Heart left ventricle (tissue), 16 donors: ENCODE data around the gene DYNC1H1. TPM values are rescaled to one million over a fixed set of nuclear protein-coding genes. Genes with fewer than 3 reads are reported as not detected.

Experiments used
- ATAC-seq, 4 donors: fragments of 200-7000 bp; cut with Tn5 transposase; one replicate each; pipeline ENCODE4 v1.9.1; 2020 to 2022; ENCODE audit warnings: moderate library complexity in 4 of 4, mild to moderate bottlenecking in 3 of 4, moderate number of reproducible peaks in 1 of 4
- DNase-seq, 5 donors: peaks; one replicate each; pipeline ENCODE4 v3.0.0-alpha.2; 2020
- H3K27ac ChIP-seq, 12 donors: fragments of 200-600 bp; sonication (generic) in 4 of 12; one replicate each; pipeline versions ENCODE4 v1.5.0 to v1.8.0; 2016 to 2022; ENCODE audit warnings: mild to moderate bottlenecking in 2 of 12
- H3K27me3 ChIP-seq, 9 donors: fragments of 200-600 bp; sonication (generic) in 2 of 9; one replicate each; pipeline versions ENCODE4 v1.5.1 to v1.8.0; 2016 to 2022; ENCODE audit warnings: mild to moderate bottlenecking in 3 of 9
- H3K36me3 ChIP-seq, 9 donors: fragments of 200-600 bp; sonication (generic) in 2 of 9; one replicate each; pipeline versions ENCODE4 v1.5.0 to v1.8.0; 2018 to 2022; ENCODE audit warnings: mild to moderate bottlenecking in 2 of 9
- H3K4me1 ChIP-seq, 12 donors: fragments of 200-600 bp; sonication (generic) in 4 of 12; one replicate each; pipeline versions ENCODE4 v1.5.0 to v1.8.0; 2016 to 2022; ENCODE audit warnings: mild to moderate bottlenecking in 3 of 12
- H3K4me3 ChIP-seq, 12 donors: fragments of 200-600 bp; sonication (generic) in 4 of 12; one replicate each; pipeline versions ENCODE4 v1.5.0 to v1.8.0; 2017 to 2022; ENCODE audit warnings: mild to moderate bottlenecking in 9 of 12, moderate library complexity in 4 of 12
- H3K9me3 ChIP-seq, 12 donors: fragments of 200-600 bp; sonication (generic) in 4 of 12; one replicate each; pipeline versions ENCODE4 v1.5.0 to v1.8.0; 2016 to 2022; ENCODE audit warnings: mild to moderate bottlenecking in 1 of 12
- CTCF ChIP-seq, 12 donors: fragments of 200-600 bp; sonication (generic) in 4 of 12; IDR thresholded peaks; one replicate each; pipeline versions ENCODE4 v1.5.0 to v1.8.0; 2018 to 2022; ENCODE audit warnings: antibody characterized with exemption in 12 of 12, mild to moderate bottlenecking in 5 of 12
- POLR2A ChIP-seq, 2 donors: fragments of 450-650 bp; IDR thresholded peaks; one replicate each; pipeline ENCODE4 v1.6.1; 2017; ENCODE audit warnings: antibody characterized with exemption in 2 of 2, mild to moderate bottlenecking in 2 of 2, moderate library complexity in 2 of 2
- WGBS, 4 donors: extraction: QIAGEN DNeasy Blood & Tissue Kit in 2 of 4; methylation state at CpG; one replicate each; pipeline versions ENCODE4 v1.1.5 to v1.1.7; 2013 to 2018; 5-methylcytosine and 5-hydroxymethylcytosine counted together
- intact Hi-C, 10 donors: fragments of 100-400 bp; cut with DNase I; formaldehyde crosslinking; loops; one replicate each; pipeline versions ENCODE4 v1.11.1 to v1.14.2; 2022
- polyA plus RNA-seq, 2 donors: library from polyadenylated mRNA; stranded (reverse); fragments of 200-250 nt; gene quantifications; one replicate each; pipeline ENCODE4 v1.2.3, GENCODE V29; 2013
- total RNA-seq, 9 donors: library from RNA; depleted of rRNA in 2 of 9; stranded (reverse); fragments of >200 nt in 2 of 9; fragmentation: NEBNext Ultra II Directional in 3 of 9; extraction: Animal tissue kit (Norgen Biotek cat#: 25700) in 3 of 9; gene quantifications; one replicate each; pipeline versions ENCODE4 v1.1.0 to v1.2.4, GENCODE V29; 2016 to 2023
- donor health status: ischemic (EF 13 %, LVEDD 7.1; RV severe dilation, severe dysfunction).
- donor health status: healthy with polysubstance abuse.
- donor health status: DM: no; HTN: yes; CAD: no.
- donor health status: DM: no; HTN: no; CAD: no.
- donor health status: ischemic (EF 25% LVEDD 6.9; RV normal size, moderate dysfunction).
- donor health status: ischemic (EF 25% LVEDD 5.7; RV mildly dilated, moderate dysfunction).
- donor health status: healthy.
- donor health status: DM: yes; HTN: yes; CAD: no.
- donor health status: ischemic (EF 35%, LVEDD 5.7; RV mildly dilated, moderate dysfunction).
- donor health status: nonischemic (EF 11% LVEDD 7.7; RV severe dilation, severe dysfunction).
- donor health status: DM: yes; HTN: yes; CAD: no.
- donor health status: PGD.
- donor health status: ischemic (EF 29% LVEDD 5.4; RV normal size, mild dysfunction).
- donor health status: nonischemic (EF 23%, LVEDD 6.1; RV moderate dilation, normal function).

Gene DYNC1H1
- total and polyA plus RNA-seq, 11 donors = 164 to 942 (median 553) TPM

- no peak for TF ChIP-seq CTCF (IDR thresholded peaks at IDR 0.05)
- TF ChIP-seq POLR2A (IDR thresholded peaks at IDR 0.05) = no peak
- Histone ChIP-seq H3K4me1 (peaks cover 0 to 34% (median 11%) of the 10 kb centered on the region in 12 donors), H3K9me3 (no peaks in the 10 kb centered on the region), H3K4me3 (no peak overlapping the region), H3K27ac (no peak overlapping the region), H3K36me3 (peaks cover 3 to 100% (median 91%) of the 10 kb centered on the region in 9 donors), H3K27me3 (no peaks in the 10 kb centered on the region)
- WGBS, 4 donors = 86 to 92% (median 90%) methylated on average over 27 to 33 of the region's 33 CpGs
- ATAC-seq (no peak), DNase-seq (no peak)
- intact Hi-C loops = loop anchor here in 9 of 10 donors (5.0 to 10.0 kb wide), 7 partner anchors 47 to 341 kb away; partner anchors contain the start of gene ZNF839 (in 2 of the 9)
Measured at GRCh38 chr14:102047808-102048540, 83.6 kb downstream of the DYNC1H1 start.

GRCh38 chr14:102049258-102050025, 85.1 kb downstream of the DYNC1H1 start:
- Histone ChIP-seq H3K27me3 (no peaks in the 10 kb centered on the region), H3K4me1 (peaks cover 0 to 23% (median 7%) of the 10 kb centered on the region in 12 donors), H3K4me3 (no peak overlapping the region), H3K9me3 (no peaks in the 10 kb centered on the region), H3K36me3 (peaks cover 3 to 94% (median 87%) of the 10 kb centered on the region in 9 donors), H3K27ac (no peak overlapping the region)
- DNase-seq (no peak), ATAC-seq (no peak)
- intact Hi-C loops = loop anchor here in 9 of 10 donors (5.0 to 10.0 kb wide), 7 partner anchors 45 to 342 kb away; partner anchors contain the start of gene ZNF839 (in 2 of the 9)
- WGBS, 4 donors = 81 to 86% (median 85%) methylated on average over 19 to 25 of the region's 25 CpGs
- TF ChIP-seq POLR2A (IDR thresholded peaks at IDR 0.05) (no peak), CTCF (IDR thresholded peaks at IDR 0.05) (no peak)

- Histone ChIP-seq H3K9me3 (no peaks in the 10 kb centered on the region), H3K36me3 (peaks cover 3 to 88% (median 82%) of the 10 kb centered on the region in 9 donors), H3K27ac (no peak overlapping the region), H3K4me3 (no peak overlapping the region), H3K27me3 (no peaks in the 10 kb centered on the region), H3K4me1 (peaks cover 0 to 18% (median 6%) of the 10 kb centered on the region in 12 donors)
- ATAC-seq (no peak), DNase-seq (no peak)
- intact Hi-C loops = no loop called here
- TF ChIP-seq POLR2A (IDR thresholded peaks at IDR 0.05) = no peak
- no peak for TF ChIP-seq CTCF (IDR thresholded peaks at IDR 0.05)
- WGBS, 4 donors = 85 to 94% (median 88%) methylated on average over 11 to 12 of the region's 12 CpGs
Measured at GRCh38 chr14:102050026-102050405, 85.6 kb downstream of the DYNC1H1 start.

DNA sequence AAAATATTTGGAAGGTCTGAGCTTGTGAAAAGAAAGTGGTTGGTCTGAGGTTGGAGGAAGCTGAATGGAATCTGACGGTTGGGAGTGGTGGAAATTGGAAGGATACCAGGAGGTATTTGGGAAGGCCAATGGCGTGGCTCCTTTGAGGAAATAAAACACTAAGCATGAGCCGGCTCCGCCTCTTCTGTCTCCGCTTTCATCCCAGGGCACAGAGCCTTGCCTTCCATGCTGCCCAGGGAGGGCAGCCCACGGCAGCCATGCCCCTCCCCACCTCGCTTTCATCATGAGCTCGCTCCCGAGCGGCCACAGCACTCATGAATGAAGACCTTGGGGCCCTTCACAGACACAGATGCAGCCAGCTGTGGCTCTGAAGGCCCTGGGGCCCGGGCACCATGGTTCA, 86.3 kb downstream of the DYNC1H1 start:
- Histone ChIP-seq H3K4me3 (no peak overlapping the region), H3K4me1 (peaks cover 0 to 14% (median 6%) of the 10 kb centered on the region in 12 donors), H3K27ac (no peak overlapping the region), H3K36me3 (peaks cover 3 to 84% (median 76%) of the 10 kb centered on the region in 9 donors), H3K27me3 (no peaks in the 10 kb centered on the region), H3K9me3 (no peaks in the 10 kb centered on the region)
- DNase-seq (peak in 1 of 5 donors; percentile 15), ATAC-seq (no peak)
- TF ChIP-seq POLR2A (IDR thresholded peaks at IDR 0.05) (no peak), CTCF (IDR thresholded peaks at IDR 0.05) (no peak)
- 68 to 77% (median 69%) methylated on average over 9 to 11 of the region's 11 CpGs for WGBS, 4 donors
- intact Hi-C loops = no loop called here
